ENCODE data around the gene PDE4D.

The PDE4D gene

GRCh38 chr5:59245198-59245597, 648.3 kb downstream of the PDE4D start:
- POLR2A ChIA-PET, result interaction anchor here (1.2 kb wide), 1 partner anchor 53 kb away, joined by 4 read pairs; no protein-coding TSS in a partner anchor
- CTCF ChIA-PET, result no interaction called here
- no peak for TF ChIP-seq ELF4 (IDR thresholded peaks at IDR 0.05)
- TF ChIP-seq FOXA1 (IDR thresholded peaks at IDR 0.05), result no peak
- no peak for TF ChIP-seq NFRKB (IDR thresholded peaks at IDR 0.05)
- TF ChIP-seq HDGF (IDR thresholded peaks at IDR 0.05; ENCODE audit: borderline replicate concordance), result no peak
- no peak for TF ChIP-seq ARNT (IDR thresholded peaks at IDR 0.05)
- TF ChIP-seq FOXM1 (IDR thresholded peaks at IDR 0.05; ENCODE audit: borderline replicate concordance), result no peak
- TF ChIP-seq L3MBTL2 (conservative IDR thresholded peaks at IDR 0.05), result no peak
- TF ChIP-seq ZNF384 (IDR thresholded peaks at IDR 0.05), result no peak
- TF ChIP-seq, protein P1, sequence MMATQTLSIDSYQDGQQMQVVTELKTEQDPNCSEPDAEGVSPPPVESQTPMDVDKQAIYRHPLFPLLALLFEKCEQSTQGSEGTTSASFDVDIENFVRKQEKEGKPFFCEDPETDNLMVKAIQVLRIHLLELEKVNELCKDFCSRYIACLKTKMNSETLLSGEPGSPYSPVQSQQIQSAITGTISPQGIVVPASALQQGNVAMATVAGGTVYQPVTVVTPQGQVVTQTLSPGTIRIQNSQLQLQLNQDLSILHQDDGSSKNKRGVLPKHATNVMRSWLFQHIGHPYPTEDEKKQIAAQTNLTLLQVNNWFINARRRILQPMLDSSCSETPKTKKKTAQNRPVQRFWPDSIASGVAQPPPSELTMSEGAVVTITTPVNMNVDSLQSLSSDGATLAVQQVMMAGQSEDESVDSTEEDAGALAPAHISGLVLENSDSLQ (IDR thresholded peaks at IDR 0.05), result no peak
- no peak for TF ChIP-seq CTBP1 (IDR thresholded peaks at IDR 0.05; ENCODE audit: borderline replicate concordance)
- no peak for TF ChIP-seq SP1 (IDR thresholded peaks at IDR 0.05)
- no peak for TF ChIP-seq BHLHE40 (IDR thresholded peaks at IDR 0.05; ENCODE audit: borderline replicate concordance)
- TF ChIP-seq LEF1 (IDR thresholded peaks at IDR 0.05; ENCODE audit: borderline replicate concordance), result no peak
- TF ChIP-seq TARDBP (IDR thresholded peaks at IDR 0.05), result no peak
- TF ChIP-seq FOXK2 (IDR thresholded peaks at IDR 0.05), result no peak
- no peak for TF ChIP-seq SUZ12 (IDR thresholded peaks at IDR 0.05)
- no peak for DNase-seq (ENCODE audit: extremely low spot score)

- CTCF ChIA-PET, result interaction anchor here (0.8 kb wide), 1 partner anchor 53 kb away, joined by 3 read pairs; no protein-coding TSS in a partner anchor
- POLR2A ChIA-PET, result no interaction called here
- no peak for DNase-seq (ENCODE audit: extremely low spot score)
- TF ChIP-seq FOXK2 (IDR thresholded peaks at IDR 0.05) (no peak), HDGF (IDR thresholded peaks at IDR 0.05; ENCODE audit: borderline replicate concordance) (no peak), ARNT (IDR thresholded peaks at IDR 0.05) (no peak), SP1 (IDR thresholded peaks at IDR 0.05) (no peak), NFRKB (IDR thresholded peaks at IDR 0.05) (no peak)
These were observed 652.0 kb downstream of the PDE4D start for GRCh38 chr5:59241552-59241951.

GRCh38 chr5:59241119-59241518, 652.4 kb downstream of the PDE4D start:
- ChIA-PET CTCF (interaction anchor here (0.8 kb wide), 1 partner anchor 52 kb away, joined by 3 read pairs; no protein-coding TSS in a partner anchor), POLR2A (no interaction called here)
- DNase-seq (ENCODE audit: extremely low spot score), result no peak
- TF ChIP-seq FOXA1 (IDR thresholded peaks at IDR 0.05) (no peak), FOXK2 (IDR thresholded peaks at IDR 0.05) (no peak), BHLHE40 (IDR thresholded peaks at IDR 0.05; ENCODE audit: borderline replicate concordance) (no peak), SUZ12 (IDR thresholded peaks at IDR 0.05) (no peak)
- TF ChIP-seq, protein P1 (IDR thresholded peaks at IDR 0.05), result no peak

DNA sequence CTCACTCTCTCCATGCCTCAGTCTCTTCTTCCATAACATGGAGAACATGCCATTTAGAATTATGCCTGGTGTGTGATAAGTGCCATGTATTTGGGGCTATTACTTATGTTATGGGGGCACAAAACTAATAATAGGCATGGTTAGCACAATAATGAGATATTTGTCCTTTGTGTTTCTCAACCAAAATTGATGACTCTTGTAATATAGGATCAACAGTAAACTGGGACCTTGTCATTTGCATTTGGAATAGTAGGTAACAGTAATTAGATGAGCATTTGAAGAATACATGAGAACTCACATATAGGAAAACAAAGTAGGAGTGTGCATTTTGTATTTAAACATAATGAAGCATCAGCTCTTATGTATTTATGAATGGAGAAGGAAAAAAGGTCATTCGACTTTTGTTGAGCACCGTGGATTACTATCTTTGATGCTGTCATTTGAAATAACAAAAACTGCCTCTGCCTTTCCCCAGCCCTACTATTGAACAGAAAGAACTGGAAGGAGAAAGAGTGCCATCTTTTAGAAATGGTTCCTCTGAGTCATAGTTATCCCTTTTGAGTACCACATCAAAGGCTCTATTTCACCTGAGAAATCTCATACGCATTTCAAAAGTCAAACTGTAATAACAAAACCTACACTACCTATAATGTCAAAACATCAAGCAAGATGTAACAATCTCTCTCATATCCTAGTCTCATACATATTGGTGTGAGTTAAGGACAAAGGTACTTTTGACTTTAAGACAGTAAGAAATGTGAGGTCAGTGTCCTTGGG, 655.2 kb downstream of the PDE4D start:
- ChIA-PET CTCF (no interaction called here), POLR2A (no interaction called here)
- DNase-seq (ENCODE audit: extremely low spot score), result no peak
- TF ChIP-seq FOXM1 (IDR thresholded peaks at IDR 0.05; ENCODE audit: borderline replicate concordance), result no peak
- TF ChIP-seq ZNF384 (IDR thresholded peaks at IDR 0.05), result no peak
- TF ChIP-seq ARNT (IDR thresholded peaks at IDR 0.05), result no peak
- TF ChIP-seq L3MBTL2 (conservative IDR thresholded peaks at IDR 0.05), result no peak
- TF ChIP-seq TARDBP (IDR thresholded peaks at IDR 0.05), result no peak
- no peak for TF ChIP-seq HDGF (IDR thresholded peaks at IDR 0.05; ENCODE audit: borderline replicate concordance)

DNA sequence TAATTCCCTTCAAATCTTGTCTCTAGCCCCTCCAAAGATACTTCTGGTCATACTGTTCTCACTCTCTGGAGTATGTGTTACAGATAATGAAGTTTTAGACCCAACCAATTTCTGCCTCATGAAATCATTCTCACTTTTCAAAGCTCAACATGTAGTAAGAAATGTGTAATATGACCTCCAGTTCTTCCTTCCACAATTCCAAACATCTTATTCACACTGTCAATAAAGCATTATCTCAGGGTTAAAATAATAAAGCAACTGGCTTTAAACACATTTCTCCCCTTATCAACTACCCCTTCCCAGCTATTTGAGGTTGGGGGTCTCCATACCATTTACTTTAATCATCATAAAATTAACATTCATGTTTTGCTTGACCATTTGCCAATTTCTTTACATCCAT, 656.5 kb downstream of the PDE4D start:
- no peak for TF ChIP-seq FOXA1 (IDR thresholded peaks at IDR 0.05)
- no peak for TF ChIP-seq TARDBP (IDR thresholded peaks at IDR 0.05)
- TF ChIP-seq ARNT (IDR thresholded peaks at IDR 0.05), result no peak
- TF ChIP-seq FOXK2 (IDR thresholded peaks at IDR 0.05), result no peak
- no peak for TF ChIP-seq SP1 (IDR thresholded peaks at IDR 0.05)
- POLR2A ChIA-PET, result interaction anchor here (0.6 kb wide), 1 partner anchor 64 kb away, joined by 3 read pairs; no protein-coding TSS in a partner anchor
- CTCF ChIA-PET, result interaction anchor here (1.0 to 1.2 kb wide), 2 partner anchors 14 to 115 kb away, joined by 3 read pairs; no protein-coding TSS in a partner anchor
- DNase-seq (ENCODE audit: extremely low spot score), result no peak

GRCh38 chr5:59236448-59236847, 657.1 kb downstream of the PDE4D start:
- ChIA-PET POLR2A (interaction anchor here (0.7 kb wide), 1 partner anchor 107 kb away, joined by 3 read pairs; no protein-coding TSS in a partner anchor), CTCF (interaction anchor here (1.0 to 1.2 kb wide), 2 partner anchors 13 to 116 kb away, joined by 3 read pairs; no protein-coding TSS in a partner anchor)
- TF ChIP-seq FOXM1 (IDR thresholded peaks at IDR 0.05; ENCODE audit: borderline replicate concordance), result no peak
- no peak for TF ChIP-seq HDGF (IDR thresholded peaks at IDR 0.05; ENCODE audit: borderline replicate concordance)
- no peak for TF ChIP-seq FOXA1 (IDR thresholded peaks at IDR 0.05)
- no peak for TF ChIP-seq ELF4 (IDR thresholded peaks at IDR 0.05)
- no peak for TF ChIP-seq ARNT (IDR thresholded peaks at IDR 0.05)
- TF ChIP-seq CTBP1 (IDR thresholded peaks at IDR 0.05; ENCODE audit: borderline replicate concordance), result no peak
- TF ChIP-seq SUZ12 (IDR thresholded peaks at IDR 0.05), result no peak
- no peak for TF ChIP-seq L3MBTL2 (conservative IDR thresholded peaks at IDR 0.05)
- no peak for TF ChIP-seq SP1 (IDR thresholded peaks at IDR 0.05)
- TF ChIP-seq BHLHE40 (IDR thresholded peaks at IDR 0.05; ENCODE audit: borderline replicate concordance), result no peak
- no peak for TF ChIP-seq ZNF384 (IDR thresholded peaks at IDR 0.05)
- TF ChIP-seq FOXK2 (IDR thresholded peaks at IDR 0.05), result no peak
- TF ChIP-seq, protein P1 (IDR thresholded peaks at IDR 0.05), result no peak
- no peak for TF ChIP-seq LEF1 (IDR thresholded peaks at IDR 0.05; ENCODE audit: borderline replicate concordance)
- no peak for TF ChIP-seq NFRKB (IDR thresholded peaks at IDR 0.05)
- DNase-seq (ENCODE audit: extremely low spot score), result no peak

Data from HEK293T (cell line).